Lower lobe of right lung (tissue), 2 donors: ENCODE measurements around the gene GPR55. TPM values are rescaled to one million over a fixed set of nuclear protein-coding genes. Genes with fewer than 3 reads are reported as not detected.

Source experiments
- ATAC-seq, 2 donors: fragments of 200-7000 bp; cut with Tn5 transposase; one replicate each; pipeline ENCODE4 v1.9.1; 2020 to 2022; ENCODE audit warnings: mild to moderate bottlenecking in 2 of 2, moderate library complexity in 2 of 2
- DNase-seq: peaks from one replicate; pipeline ENCODE4 v3.0.0-alpha.2; 2020
- H3K27ac ChIP-seq: fragments of 200-600 bp; one replicate; pipeline ENCODE4 v1.8.0; 2022
- H3K27me3 ChIP-seq: fragments of 200-600 bp; one replicate; pipeline ENCODE4 v1.8.0; 2022; ENCODE audit warnings: low read depth
- H3K36me3 ChIP-seq: fragments of 200-600 bp; one replicate; pipeline ENCODE4 v1.8.0; 2022; ENCODE audit warnings: mild to moderate bottlenecking
- H3K4me1 ChIP-seq: fragments of 200-600 bp; one replicate; pipeline ENCODE4 v1.8.0; 2022
- H3K4me3 ChIP-seq: fragments of 200-600 bp; one replicate; pipeline ENCODE4 v1.8.0; 2022; ENCODE audit warnings: mild to moderate bottlenecking
- H3K9me3 ChIP-seq: fragments of 200-600 bp; one replicate; pipeline ENCODE4 v1.8.0; 2022
- intact Hi-C: fragments of 100-400 bp; cut with DNase I; formaldehyde crosslinking; loops from one replicate; pipeline ENCODE4 v1.11.0; 2022
- total RNA-seq: library from RNA; stranded (reverse); fragmentation: NEBNext Ultra II Directional; extraction: Animal tissue kit (Norgen Biotek cat#: 25700); gene quantifications from one replicate; pipeline ENCODE4 v1.2.1, GENCODE V29; 2021
- TF ChIP-seq, protein P1 (sequence below): fragments of 200-600 bp; IDR thresholded peaks from one replicate; pipeline ENCODE4 v1.8.0; 2022; ENCODE audit warnings: antibody characterized with exemption, mild to moderate bottlenecking
- donor health status: DM: no; HTN: yes; CAD: no; lungs with severe emphysema.

Gene GPR55
- total RNA-seq, 1 donor from 2014 or later: 0.74 TPM

DNA sequence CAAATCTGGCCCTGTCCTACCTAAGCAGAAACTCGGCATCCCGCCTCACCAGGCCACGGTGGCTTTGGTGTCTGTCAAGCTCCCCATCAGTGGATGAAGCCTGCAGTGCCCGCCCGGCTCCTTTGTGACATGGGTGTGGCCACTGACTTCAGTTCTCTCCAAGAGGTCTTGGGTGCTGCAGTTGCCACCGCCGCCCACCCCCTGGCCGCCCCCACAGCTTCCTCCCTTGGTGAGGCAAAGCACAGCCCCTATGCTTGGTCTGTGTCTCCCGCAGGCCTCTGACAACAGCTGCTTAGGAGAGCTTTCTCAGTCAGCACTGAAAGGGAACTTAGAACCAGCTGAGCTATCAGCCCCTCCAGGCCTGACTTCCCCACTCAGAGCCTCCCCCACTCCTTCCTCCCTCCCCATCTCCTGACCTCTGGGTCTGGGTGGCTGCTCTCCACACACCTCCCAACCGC is 22.9 kb upstream of the GPR55 start:
- TF ChIP-seq, protein P1, sequence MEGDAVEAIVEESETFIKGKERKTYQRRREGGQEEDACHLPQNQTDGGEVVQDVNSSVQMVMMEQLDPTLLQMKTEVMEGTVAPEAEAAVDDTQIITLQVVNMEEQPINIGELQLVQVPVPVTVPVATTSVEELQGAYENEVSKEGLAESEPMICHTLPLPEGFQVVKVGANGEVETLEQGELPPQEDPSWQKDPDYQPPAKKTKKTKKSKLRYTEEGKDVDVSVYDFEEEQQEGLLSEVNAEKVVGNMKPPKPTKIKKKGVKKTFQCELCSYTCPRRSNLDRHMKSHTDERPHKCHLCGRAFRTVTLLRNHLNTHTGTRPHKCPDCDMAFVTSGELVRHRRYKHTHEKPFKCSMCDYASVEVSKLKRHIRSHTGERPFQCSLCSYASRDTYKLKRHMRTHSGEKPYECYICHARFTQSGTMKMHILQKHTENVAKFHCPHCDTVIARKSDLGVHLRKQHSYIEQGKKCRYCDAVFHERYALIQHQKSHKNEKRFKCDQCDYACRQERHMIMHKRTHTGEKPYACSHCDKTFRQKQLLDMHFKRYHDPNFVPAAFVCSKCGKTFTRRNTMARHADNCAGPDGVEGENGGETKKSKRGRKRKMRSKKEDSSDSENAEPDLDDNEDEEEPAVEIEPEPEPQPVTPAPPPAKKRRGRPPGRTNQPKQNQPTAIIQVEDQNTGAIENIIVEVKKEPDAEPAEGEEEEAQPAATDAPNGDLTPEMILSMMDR: no peak
- no peak overlapping the region for H3K4me3 ChIP-seq
- no peaks in the 10 kb centered on the region for H3K36me3 ChIP-seq
- no peaks in the 10 kb centered on the region for H3K9me3 ChIP-seq
- intact Hi-C loops: no loop called here
- H3K27ac ChIP-seq: no peak overlapping the region
- DNase-seq (no peak), ATAC-seq (no peak)
- H3K4me1 ChIP-seq: peaks cover 10% of the 10 kb centered on the region
- H3K27me3 ChIP-seq: no peaks in the 10 kb centered on the region

DNA sequence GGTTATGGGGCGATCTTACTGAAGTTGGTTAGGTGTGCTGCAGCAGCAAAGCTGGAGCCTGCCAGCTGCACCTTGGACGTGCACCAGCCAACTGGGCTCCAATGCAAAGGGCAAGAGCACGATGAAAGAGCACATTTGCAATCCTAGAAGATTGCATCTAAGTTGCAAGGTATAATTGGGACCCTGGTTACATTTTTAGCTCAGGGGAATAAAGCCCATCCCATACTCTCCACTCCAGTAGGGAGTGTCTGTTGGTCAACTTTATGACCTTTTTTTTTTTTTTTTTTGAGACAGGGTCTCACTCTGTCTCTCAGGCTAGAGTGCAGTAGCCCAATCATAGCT is 22.2 kb upstream of the GPR55 start:
- H3K4me1 ChIP-seq: peaks cover 10% of the 10 kb centered on the region
- ATAC-seq (no peak), DNase-seq (no peak)
- intact Hi-C loops: no loop called here
- H3K27ac ChIP-seq: no peak overlapping the region
- H3K36me3 ChIP-seq: no peaks in the 10 kb centered on the region
- no peak overlapping the region for H3K4me3 ChIP-seq
- TF ChIP-seq, protein P1: no peak
- no peaks in the 10 kb centered on the region for H3K9me3 ChIP-seq
- H3K27me3 ChIP-seq: no peaks in the 10 kb centered on the region

DNA sequence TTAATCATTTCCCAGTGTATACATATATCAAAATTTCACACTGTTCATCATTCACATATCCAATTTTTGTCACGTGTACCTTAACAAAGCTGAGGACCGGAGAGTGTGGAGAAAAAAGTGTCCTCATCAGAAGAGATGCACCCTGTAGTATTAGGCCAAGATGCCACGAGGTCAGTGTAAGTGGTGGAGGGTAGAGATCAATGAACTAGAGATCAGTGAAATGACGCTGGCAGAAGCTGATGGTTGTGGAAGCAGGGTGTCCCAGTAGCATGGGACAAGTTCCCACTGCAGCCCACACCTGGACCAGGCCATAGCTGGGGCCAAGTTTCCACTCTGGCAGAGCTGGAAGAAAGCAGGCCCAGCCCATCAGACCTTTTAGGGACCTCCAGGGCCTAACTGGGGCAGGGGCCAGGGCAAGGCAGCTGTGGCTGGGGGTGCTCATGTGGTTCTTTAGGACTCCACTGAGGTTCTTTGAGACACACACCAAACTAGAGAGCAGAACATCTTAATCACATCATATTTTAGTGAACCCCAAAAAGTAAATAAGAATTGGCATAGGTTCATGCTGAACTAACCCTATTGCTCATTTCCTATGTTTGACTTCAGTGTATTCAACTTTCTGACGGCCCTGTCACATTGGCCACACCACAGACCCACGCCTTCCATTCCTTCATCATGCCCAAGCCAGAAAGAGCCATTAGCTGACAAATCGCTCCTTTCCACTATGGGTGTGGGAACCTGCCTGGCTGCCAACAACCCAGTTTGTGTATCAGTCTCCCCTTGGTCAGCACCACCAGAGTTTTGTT is 21.6 kb upstream of the GPR55 start:
- no peaks in the 10 kb centered on the region for H3K36me3 ChIP-seq
- no peak for ATAC-seq
- peaks cover 10% of the 10 kb centered on the region for H3K4me1 ChIP-seq
- no peak overlapping the region for H3K27ac ChIP-seq
- no peak overlapping the region for H3K4me3 ChIP-seq
- intact Hi-C loops: no loop called here
- TF ChIP-seq, protein P1: no peak
- H3K9me3 ChIP-seq: no peaks in the 10 kb centered on the region
- no peak for DNase-seq
- no peaks in the 10 kb centered on the region for H3K27me3 ChIP-seq

DNA sequence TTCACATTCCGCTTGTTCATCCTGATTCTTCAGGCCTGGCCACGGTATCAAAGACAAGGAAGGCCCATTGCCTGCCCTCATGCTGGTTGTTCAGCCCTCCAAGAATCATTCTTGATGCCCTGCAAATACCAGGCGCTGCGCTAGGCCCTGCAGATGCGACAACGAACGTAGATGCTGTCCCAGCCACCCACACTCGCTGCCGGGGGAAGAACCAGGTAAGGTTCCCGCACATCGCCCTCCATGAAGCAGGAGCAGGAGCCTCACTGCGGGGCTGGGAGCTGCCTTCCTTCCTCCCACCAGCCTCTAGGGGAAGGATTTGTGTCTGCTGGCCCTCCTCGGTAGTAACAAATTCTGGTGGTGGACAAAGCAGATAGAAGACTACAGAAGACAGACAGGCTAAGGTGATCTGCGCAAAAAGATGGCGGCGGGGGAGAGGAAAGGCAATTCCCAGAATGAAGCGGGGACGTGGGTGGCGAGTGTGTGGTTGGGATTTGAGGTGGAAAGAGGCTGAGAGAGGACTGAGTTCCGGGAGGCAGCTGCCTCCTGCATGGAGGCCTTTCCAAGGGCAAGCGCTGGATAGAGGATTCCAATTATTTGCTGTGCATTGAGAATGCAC is 19.8 kb upstream of the GPR55 start:
- intact Hi-C loops: no loop called here
- H3K27ac ChIP-seq: no peak overlapping the region
- ATAC-seq: no peak
- H3K9me3 ChIP-seq: no peaks in the 10 kb centered on the region
- H3K4me1 ChIP-seq: peaks cover 10% of the 10 kb centered on the region
- H3K4me3 ChIP-seq: no peak overlapping the region
- TF ChIP-seq, protein P1: no peak
- no peak for DNase-seq
- no peaks in the 10 kb centered on the region for H3K27me3 ChIP-seq
- no peaks in the 10 kb centered on the region for H3K36me3 ChIP-seq

DNA sequence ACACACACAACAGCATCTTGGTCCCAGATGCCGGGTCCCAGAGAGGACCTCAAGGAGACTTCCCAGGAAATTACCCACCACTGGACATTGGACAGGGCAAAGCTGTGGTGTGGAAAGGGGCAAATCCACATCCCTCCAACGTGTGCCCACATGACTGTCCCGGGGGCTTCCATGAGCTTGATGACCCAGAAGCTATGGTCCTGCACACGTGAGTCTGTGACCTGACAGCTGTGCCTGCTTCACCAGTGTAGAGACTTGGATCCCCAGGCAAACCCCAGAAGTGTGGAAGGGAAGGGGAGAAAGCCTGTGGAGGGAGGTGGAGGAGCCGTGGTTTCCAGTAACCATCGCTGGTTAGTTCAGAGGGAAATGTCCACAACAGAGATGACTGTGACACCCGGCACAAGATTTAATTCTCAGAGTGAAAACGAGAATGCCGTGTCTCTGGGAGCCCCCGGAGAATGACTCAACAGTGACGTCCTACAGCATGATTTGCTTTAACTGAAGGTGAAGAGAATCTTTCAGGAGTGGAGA is 19.1 kb upstream of the GPR55 start:
- no peak for ATAC-seq

More for the DNA sequence above, 19.1 kb upstream of the GPR55 start:
- H3K36me3 ChIP-seq: no peaks in the 10 kb centered on the region
- no peak overlapping the region for H3K27ac ChIP-seq
- no peaks in the 10 kb centered on the region for H3K9me3 ChIP-seq
- H3K27me3 ChIP-seq: no peaks in the 10 kb centered on the region
- TF ChIP-seq, protein P1: no peak
- H3K4me3 ChIP-seq: no peak overlapping the region
- no peak for DNase-seq
- intact Hi-C loops: no loop called here
- H3K4me1 ChIP-seq: peaks cover 10% of the 10 kb centered on the region
